ENCODE results near the gene SFTPD.
"Not testable (repeated sequence)": the region's sequence is repeated elsewhere in the genome, so short reads cannot be mapped to it uniquely, and the experiment has no call there.

The SFTPD gene

GRCh38 chr10:79923669-79924068 lies 25.2 kb downstream of the SFTPD start:
- no peak for DNase-seq

- no peak for DNase-seq
These were observed 25.8 kb downstream of the SFTPD start for GRCh38 chr10:79923145-79923544.

GRCh38 chr10:79922011-79922412 lies 26.9 kb downstream of the SFTPD start:
- DNase-seq: not testable (repeated sequence)

GRCh38 chr10:79915838-79916237 lies 33.1 kb downstream of the SFTPD start:
- not testable (repeated sequence) for DNase-seq

- DNase-seq: not testable (repeated sequence)
These were observed 34.4 kb downstream of the SFTPD start for GRCh38 chr10:79914512-79914911.

GRCh38 chr10:79910836-79911235 lies 38.1 kb downstream of the SFTPD start:
- DNase-seq: no peak

GRCh38 chr10:79910344-79910743 lies 38.6 kb downstream of the SFTPD start:
- DNase-seq: no peak

GRCh38 chr10:79905322-79906314 lies 43.3 kb downstream of the SFTPD start:
- DNase-seq: no peak

GRCh38 chr10:79904671-79905321 lies 44.1 kb downstream of the SFTPD start:
- DNase-seq: no peak

- DNase-seq: not testable (repeated sequence)
These were observed 47.3 kb downstream of the SFTPD start for GRCh38 chr10:79901571-79901970.

GRCh38 chr10:79898597-79899325 lies 50.1 kb downstream of the SFTPD start:
- no peak for DNase-seq

GRCh38 chr10:79892896-79893295 lies 56.0 kb downstream of the SFTPD start:
- not testable (repeated sequence) for DNase-seq

GRCh38 chr10:79890469-79890868 lies 58.4 kb downstream of the SFTPD start:
- no peak for DNase-seq

- DNase-seq: not testable (repeated sequence)
These were observed 59.9 kb downstream of the SFTPD start for GRCh38 chr10:79888984-79889383.

Data from NCI-H1048 (cell line).